GM12874 (cell line): ENCODE data around the gene MOV10L1.

Experiments used
- TF ChIP-seq, protein P1 (sequence below): IDR thresholded peaks from 2 replicates; pipeline ENCODE4 v1.5.1; 2011; ENCODE audit warnings: low read depth, mild to moderate bottlenecking, control low read depth, low read length, moderate library complexity; ENCODE audit not compliant: insufficient read depth

MOV10L1 gene

DNA sequence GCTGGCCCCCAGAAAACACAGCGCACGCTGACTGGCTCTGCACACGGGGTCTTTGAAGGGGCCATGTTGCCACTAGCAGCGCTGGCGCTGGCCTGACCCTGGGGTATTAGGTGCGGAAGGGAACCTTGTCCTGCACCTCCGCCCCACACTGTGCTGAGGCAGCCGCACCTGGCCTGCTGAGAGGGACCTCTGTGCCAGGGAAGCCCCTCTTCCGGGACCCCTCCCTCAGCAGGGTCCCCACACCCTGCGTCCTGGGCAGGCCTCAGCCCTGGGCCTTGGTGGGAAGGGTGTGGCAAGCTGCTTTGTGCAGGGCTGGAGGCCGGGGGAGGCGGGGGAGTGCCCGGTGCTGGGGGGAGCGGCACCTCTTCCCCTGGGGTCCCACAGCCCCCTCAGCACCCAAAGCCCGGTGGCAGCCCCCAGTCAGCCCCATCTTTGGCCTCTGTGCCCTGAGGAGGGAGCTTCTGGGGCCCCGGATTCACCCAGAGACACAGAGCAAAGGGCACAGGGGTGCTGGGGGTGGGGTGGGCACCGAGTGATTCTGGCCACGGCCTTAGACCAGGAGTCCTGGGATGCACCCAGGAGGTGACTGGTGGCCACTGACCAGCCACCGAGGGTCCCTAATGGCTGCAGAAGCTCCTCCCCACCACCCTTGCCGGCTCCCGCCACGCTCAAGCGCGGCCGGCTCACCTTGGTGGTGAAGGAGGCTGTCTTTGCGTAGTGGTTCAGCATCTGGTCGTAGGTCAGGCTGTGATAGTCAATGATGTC is 43.1 kb upstream of the MOV10L1 start:
- TF ChIP-seq, protein P1, sequence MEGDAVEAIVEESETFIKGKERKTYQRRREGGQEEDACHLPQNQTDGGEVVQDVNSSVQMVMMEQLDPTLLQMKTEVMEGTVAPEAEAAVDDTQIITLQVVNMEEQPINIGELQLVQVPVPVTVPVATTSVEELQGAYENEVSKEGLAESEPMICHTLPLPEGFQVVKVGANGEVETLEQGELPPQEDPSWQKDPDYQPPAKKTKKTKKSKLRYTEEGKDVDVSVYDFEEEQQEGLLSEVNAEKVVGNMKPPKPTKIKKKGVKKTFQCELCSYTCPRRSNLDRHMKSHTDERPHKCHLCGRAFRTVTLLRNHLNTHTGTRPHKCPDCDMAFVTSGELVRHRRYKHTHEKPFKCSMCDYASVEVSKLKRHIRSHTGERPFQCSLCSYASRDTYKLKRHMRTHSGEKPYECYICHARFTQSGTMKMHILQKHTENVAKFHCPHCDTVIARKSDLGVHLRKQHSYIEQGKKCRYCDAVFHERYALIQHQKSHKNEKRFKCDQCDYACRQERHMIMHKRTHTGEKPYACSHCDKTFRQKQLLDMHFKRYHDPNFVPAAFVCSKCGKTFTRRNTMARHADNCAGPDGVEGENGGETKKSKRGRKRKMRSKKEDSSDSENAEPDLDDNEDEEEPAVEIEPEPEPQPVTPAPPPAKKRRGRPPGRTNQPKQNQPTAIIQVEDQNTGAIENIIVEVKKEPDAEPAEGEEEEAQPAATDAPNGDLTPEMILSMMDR: no peak

DNA sequence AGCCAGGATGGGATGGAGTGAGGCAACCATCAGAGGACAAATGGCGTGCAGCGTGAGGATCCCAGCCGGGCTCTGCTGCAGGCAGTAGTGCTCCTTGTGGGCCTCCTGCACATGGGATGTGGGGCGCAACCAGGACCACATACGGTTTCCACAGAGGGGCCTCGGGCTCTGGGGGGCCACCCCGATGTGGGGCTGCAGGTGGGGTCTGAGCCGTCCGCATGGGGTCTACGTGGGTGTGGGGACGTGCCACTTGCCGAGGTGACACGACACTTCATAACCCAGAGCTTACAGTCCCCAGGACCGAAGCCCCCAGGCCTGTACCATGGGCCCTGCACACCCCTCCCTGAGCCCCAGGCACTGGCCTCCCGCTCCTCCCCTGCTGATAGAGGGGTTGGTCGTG is 42.5 kb upstream of the MOV10L1 start:
- TF ChIP-seq, protein P1: no peak

DNA sequence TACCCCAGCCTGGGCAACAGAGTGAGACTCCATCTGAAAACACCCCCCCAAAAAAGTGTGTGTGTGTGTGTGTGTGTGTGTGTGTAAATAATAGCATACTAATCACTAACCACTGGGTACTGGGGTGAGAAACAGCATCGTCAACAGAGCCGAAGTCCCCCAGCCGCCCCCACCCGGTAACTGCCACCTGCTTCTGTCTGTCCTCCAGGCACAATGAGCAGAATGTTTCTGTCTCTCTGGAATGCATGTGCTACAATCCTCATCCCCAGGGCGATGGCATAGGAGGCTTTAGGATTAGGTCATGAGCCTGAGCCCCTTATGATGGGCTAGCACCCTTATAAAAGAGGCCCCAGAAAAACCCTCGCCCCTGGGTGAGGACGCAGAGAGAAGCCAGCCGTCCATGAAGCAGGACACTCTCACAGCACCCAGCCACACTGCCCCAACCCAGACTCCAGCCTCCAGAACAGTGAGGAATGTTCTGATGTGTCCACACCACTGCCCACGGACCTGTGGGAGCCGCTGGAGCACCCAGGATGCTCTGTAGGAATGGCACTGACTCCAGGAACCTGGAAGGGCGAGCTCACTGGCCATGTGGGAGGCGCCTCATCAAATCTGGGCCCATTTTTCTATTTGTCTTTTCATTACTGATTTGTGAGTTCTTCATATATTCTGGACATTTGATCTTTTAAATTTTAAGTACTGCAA is 41.6 kb upstream of the MOV10L1 start:
- TF ChIP-seq, protein P1: no peak

DNA sequence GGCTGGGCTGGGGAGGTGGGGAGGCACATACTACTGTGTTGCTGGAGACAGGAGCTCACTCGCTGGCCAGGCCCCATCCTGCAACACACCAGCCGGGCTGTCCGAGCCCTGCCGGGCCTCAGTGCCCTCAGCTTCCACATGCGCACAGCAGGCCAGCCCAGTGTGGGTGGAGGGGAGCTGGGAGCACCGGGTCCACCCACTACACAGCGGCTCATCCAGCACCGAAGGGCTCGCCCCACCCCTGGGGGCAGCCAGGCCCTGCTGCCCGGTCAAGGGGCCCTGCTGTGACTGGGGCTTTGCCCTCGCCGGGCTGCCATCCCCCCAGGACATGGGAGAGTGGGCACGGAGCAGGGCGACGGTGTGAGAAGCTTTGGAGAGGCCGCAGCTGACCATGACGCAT is 41.0 kb upstream of the MOV10L1 start:
- TF ChIP-seq, protein P1: no peak

DNA sequence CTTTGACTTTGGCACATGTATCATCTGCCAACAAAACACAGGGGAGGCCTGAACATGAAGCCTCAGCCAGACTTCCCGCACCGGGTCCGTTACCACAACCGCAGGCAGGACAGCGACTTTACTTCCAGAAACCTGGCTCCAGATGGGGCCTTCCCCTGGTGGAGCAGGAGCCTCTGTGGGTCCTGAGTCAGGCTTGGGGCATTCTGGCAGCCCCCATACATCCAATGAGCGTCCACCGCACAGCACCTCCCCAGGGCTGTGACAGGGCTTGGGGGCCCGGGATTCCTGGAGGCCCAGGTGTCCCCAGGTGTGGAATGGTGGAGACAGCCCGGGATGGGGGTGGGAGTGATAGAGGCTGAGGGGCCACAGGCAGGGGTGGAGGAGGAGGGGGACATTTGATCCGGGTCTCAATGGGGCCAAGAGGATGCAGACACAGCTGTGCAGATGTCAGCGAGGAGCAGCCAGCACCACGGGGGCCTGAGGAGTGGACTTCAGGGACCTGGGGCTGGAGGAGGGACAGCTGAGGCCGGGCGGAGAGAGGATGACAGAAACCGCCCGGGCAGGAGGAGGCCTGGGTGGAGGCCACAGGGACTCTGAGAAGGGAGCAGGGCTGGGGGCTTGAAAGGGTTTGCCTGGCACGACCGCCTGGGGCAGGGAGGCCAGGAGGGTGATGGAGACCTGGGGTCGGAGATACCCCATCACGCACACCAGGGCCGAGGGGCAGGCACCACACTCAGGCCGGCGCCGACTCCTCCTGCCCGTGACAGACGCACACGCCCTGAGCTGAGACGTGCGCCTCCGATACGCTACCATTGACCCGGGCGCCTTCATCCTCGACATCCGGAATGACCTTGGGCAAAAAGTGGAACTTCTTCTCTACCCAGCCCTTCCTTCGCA is 40.3 kb upstream of the MOV10L1 start:
- TF ChIP-seq, protein P1: no peak

DNA sequence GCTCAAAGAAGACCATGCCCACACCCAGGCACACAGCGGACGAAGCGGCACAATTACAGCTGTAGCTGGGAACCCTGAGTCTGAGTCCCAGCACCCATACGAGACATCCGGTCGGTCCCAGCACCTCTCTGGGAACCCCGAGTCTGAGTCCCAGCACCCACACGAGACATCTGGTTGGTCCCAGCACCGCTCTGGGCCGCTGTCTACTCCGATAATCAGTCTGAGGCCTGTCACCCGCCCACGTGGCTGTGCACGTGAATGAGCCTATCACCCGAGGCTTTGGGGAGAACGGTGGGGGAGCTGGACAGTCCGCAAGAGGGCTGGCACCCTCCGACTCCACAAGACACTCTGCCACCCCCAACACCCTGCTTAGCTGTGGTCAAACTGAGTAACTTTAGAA is 37.9 kb upstream of the MOV10L1 start:
- TF ChIP-seq, protein P1: no peak

DNA sequence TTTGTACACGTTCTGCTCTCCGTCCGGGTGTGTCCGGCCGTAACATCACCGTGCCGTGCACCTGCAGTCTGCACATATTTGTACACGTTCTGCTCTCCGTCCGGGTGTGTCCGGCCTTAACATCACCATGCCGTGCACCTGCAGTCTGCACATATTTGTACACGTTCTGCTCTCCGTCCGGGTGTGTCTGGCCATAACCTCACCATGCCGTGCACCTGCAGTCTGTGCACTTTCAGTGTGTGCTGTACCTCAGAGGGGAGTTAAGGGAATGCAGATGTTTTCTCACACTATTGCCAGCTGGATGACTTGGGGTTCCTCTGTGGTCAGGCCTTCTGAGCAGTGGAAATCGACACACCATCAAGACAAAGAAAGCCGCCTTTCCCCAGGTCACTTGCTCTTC is 35.9 kb upstream of the MOV10L1 start:
- TF ChIP-seq, protein P1: no peak
